ENCODE results near the gene MYO10.
"Not testable (repeated sequence)": the region's sequence is repeated elsewhere in the genome, so short reads cannot be mapped to it uniquely, and the experiment has no call there.

MYO10 gene

DNA sequence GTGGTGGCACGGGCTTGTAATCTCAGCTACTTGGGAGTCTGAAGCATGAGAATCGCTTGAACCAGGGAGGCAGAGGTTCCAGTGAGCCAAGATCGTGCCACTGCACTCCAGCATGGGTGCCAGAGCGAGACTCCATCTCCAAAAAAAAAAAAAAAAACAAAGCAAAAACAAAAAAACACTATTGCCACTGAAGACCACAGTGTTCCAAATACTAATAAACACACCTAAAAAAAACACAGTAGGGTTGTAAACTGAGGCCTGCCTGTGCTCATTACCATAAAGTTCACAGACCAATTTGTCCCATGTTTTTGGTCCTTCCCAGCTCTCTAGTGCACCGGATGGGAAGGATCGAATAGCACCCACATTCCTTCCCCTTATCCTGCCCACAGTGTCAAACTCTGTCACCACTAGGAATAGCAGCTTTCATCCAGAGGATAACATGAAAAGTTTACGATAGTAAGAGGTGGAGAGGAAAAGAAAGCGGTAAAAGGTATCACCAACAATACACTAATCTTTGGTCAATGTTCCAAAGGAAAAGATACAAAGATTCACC is 49.2 kb downstream of the MYO10 start:
- DNase-seq (ENCODE audit: low read depth): no peak

DNA sequence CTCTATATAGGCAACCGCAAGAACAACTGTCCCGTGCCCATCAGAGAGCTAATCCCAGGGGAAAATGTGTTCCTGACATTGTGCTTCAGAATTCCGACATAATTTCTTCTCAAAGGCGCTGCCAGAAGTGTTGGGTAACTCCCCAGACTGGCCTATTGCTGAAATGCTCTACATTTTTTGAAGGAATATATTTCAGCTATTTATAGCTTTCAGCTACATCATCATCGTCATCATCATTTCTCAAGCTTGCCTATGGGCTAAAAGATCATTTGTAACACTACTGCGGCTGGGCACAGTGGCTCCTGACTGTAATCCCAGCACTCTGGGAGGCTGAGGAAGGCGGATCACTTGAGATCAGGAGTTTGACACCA is 49.7 kb downstream of the MYO10 start:
- DNase-seq (ENCODE audit: low read depth): no peak

DNA sequence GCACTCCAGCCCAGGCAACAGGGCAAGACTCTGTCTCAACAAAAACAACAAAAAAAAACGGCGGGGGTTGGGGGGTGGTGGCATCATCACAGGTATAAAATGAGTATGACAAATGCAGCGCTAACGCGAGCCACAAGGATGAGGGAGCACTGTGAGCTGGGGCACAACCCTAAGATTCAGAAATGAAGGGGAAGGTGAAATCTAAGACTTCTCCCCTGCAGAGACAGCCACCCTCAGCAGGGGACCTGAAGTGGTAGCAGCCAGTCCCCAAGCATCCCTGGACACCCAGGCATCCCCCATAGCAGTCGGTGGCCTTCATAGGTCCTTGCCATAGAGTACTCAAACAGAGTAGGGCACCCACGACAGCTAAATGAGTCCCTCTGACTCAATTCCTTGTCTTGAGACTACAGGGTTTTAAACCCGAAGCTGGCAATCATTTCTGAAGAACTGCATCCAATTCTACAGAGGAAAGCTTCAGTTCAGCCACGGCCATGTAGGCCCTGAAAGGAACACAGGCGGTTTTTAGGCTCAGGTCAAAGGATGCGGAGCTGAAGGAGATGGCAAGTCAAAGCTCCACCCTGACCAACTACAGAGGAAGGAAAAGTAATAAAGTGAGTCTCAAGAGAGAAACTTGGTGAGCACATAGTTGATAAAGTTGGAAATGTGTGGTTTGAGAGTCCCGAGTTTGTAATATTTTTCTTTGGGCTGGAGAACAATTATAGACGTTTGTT is 50.3 kb downstream of the MYO10 start:
- DNase-seq (ENCODE audit: low read depth): no peak

- no peak for DNase-seq (ENCODE audit: low read depth)
Observed at GRCh38 chr5:16884595-16884994, 51.5 kb downstream of the MYO10 start.

- no peak for DNase-seq (ENCODE audit: low read depth)
Observed at GRCh38 chr5:16883806-16884205, 52.3 kb downstream of the MYO10 start.

GRCh38 chr5:16883176-16883575 is 52.9 kb downstream of the MYO10 start:
- DNase-seq (ENCODE audit: low read depth): no peak

- DNase-seq (ENCODE audit: low read depth): no peak
Observed at GRCh38 chr5:16881251-16881650, 54.8 kb downstream of the MYO10 start.

GRCh38 chr5:16880547-16880946 is 55.5 kb downstream of the MYO10 start:
- no peak for DNase-seq (ENCODE audit: low read depth)

DNA sequence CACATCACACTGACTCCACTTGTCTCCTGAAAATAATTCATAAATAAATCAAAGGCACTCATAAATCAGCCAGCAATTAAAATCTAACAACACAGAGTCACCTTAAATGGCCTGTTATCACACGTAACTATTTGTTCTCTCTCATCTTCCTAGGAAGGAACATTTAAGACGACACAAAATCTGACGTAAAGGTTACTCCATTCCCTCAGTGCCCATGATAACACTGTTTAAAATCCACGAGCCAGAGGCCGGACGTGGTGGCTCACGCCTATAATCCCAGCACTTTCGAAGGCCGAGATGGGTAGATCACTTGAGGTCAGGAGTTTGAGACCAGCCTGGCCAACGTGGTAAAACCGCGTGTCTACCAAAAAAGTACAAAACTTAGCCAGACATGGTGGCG is 56.4 kb downstream of the MYO10 start:
- no peak for DNase-seq (ENCODE audit: low read depth)

DNA sequence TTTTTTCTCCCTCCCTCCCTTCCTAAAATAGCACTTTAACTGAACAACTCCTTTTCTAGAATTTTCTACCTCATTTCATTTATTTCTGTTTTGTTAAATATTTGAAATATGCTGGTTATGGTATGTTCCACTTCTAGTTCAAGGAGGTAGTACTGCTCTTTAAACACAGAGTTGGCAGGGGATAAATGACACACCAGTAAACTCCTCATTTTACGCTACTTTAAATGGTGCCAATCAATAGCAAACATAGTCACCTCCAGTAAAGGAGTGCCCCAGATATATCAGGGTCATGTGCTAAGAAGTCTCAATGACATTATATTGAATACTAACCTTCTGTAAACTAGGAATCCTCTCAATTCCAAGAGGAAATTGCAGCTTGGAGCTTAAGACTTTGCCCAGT is 56.9 kb downstream of the MYO10 start:
- no peak for DNase-seq (ENCODE audit: low read depth)

GRCh38 chr5:16877267-16877935 is 58.7 kb downstream of the MYO10 start:
- DNase-seq (ENCODE audit: low read depth): no peak

- not testable (repeated sequence) for DNase-seq (ENCODE audit: low read depth)
Observed at GRCh38 chr5:16874424-16874823, 61.7 kb downstream of the MYO10 start.

- DNase-seq (ENCODE audit: low read depth): peak; percentile 71
Observed at GRCh38 chr5:16871746-16872339, 64.2 kb downstream of the MYO10 start.

DNA sequence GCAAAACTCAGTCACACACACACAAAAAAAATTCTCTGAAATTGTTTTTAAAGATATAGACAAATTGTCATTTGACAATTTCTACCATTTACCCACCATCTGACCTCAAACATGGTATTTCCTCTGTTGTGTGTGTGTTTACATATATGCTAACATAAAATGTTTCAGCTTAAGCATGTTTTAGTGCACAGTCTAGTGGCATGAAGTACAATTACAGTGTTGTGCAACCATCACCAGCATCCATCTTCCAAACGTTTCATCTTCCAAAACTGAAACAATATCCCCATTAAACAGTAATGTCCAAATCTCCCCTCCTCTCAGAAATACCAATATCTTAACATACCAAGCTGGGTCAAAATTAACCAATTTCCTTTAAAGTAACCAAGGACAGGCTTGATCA is 65.2 kb downstream of the MYO10 start:
- DNase-seq (ENCODE audit: low read depth): no peak

DNA sequence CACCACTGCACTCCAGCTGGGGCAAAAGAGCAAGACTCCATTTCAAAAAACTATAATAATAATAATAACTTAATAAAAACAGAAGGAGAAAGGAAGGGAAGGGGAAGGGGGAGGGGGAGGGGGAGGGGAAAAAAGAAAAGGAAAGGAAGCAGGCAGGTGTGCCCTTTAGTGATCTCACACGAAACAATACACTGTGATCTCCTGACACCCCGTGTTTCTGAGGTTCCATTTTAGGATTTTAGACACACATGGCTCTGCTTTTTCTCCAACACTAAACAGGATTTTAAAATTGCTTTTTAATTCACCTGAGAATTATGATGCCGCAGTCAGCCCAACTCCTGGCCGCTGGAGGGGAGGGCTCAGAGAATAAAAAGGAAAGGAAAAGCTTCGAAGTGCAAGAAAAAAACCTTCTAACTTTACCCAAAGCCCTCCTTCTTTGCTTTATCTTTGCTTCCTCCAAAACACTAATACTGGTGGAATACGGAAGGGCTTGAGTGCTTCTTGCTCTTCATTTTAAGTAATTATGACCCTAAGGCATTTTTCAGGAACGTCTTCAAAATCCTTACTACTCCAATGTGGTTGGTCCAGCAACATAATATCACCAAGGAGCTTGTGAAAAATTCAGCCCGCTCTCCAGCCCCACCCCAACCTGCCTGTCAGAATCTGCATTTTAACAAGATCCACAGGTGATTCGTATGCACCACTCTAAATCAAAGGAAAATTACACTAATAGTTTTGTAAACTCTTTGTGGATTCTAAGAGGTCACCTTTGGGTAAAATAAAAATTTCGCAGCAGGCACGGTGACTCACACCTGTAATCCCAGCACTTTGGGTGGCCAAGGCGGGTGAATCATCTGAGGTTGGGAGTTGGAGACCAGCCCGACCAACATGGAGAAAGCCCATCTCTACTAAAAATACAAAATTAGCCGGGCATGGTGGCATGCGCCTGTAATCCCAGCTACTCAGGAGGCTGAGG is 66.0 kb downstream of the MYO10 start:
- peak; percentile 84 for DNase-seq (ENCODE audit: low read depth)

DNA sequence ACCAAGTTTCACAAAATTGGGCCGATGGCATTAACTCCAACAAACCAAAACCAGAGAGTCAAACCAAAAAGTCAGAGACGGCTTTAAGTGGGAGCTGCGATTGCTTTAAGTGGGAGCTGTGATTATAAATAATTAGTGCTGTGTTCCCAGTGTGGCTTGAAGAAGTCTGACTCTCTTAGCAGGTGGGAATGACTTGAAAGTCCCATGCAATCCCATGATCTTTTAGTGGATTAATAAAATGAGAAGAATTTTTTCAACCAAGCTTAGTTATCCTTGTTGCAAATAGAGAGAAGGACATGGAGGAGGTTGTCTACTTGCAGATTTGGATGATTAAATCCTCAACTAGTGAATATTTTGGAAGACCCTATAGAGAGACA is 68.5 kb downstream of the MYO10 start:
- DNase-seq (ENCODE audit: low read depth): no peak

DNA sequence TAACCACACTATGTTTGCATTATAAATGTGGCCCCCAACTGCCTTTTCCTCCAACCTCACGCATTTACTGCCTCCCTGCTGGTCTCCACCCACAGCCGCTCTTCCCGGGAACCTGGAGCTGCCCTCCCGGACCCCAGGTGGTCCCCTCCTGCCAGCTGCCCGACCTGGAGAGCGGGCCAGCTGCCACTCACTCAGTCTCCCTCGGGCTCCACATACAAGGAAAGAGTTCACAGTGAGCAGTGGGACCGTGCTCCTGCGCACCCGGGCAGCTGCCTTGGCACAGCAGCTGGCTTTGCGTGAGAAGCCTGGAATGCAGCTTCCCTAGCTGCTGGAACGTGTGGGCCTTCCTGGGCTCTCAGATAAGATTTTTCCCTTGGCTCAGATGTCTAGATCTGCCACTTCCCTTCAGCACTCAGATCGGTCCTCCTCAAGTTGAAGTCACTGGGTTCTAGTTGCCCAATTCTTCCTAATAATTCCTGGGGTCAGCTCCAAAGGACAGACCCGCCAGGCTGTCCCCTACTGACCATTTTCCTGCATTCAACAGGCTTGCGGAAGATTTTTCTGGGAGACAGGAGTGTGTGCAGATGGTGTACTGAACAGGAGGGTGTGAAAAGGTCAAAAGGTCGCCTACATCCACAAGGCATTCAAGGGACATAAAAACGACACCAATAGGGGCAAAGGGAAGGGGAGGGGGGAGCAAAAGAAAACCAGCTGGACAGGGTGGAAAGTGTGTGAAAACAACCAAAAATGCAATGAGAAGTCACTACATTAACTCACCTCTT is 69.1 kb downstream of the MYO10 start:
- DNase-seq (ENCODE audit: low read depth): no peak

GRCh38 chr5:16866273-16866672 is 69.8 kb downstream of the MYO10 start:
- DNase-seq (ENCODE audit: low read depth): no peak

DNA sequence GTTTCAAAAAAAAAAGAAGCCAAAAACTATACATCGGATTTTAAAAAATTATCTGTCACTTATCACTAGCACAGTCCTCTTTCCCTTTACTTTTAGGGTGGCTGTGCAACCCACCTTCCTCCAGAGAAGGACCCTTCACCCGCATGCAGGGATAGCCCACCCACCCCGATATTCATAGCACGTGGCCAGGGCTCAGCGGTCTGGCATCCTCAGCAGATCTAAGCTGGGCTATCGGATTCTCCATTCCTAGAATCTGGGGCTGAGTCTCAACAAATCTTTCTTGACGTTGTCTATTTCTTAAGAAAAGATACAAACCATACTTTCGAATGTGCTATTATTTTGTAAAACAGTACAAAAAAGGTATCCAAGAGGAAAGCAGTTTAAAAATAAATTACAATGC is 70.9 kb downstream of the MYO10 start:
- no peak for DNase-seq (ENCODE audit: low read depth)

GRCh38 chr5:16864631-16865131 is 71.4 kb downstream of the MYO10 start:
- no peak for DNase-seq (ENCODE audit: low read depth)

DNA sequence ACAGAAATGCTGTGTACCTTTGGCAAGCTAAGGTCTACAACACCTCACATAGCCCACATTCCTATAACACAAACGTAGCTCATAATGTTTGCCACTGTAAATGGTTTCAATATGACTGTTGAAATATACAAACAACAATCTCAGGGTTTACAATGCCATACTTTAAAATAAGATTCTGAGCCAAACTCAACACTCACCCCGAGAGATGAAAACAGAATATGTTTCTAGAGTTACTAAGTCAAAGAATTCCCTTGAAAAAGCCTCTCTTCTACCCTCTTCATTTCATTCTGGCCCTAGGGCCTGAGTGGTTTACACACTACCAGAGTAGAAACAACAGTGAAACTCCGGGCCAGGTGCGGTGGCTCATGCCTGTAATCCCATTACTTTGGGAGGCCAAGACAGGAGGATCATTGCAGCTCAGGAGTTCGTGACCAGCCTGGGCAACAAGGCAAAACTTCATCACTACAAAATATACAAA is 72.6 kb downstream of the MYO10 start:
- DNase-seq (ENCODE audit: low read depth): no peak

Data from ELR (cell line).